HG02970 (cell line): ENCODE data around the gene PHLPP1.

Experiments used
- ATAC-seq: cut with Tn5 transposase; IDR thresholded peaks from one replicate; pipeline ENCODE4 v1.9.1; 2021; ENCODE audit warnings: mild to moderate bottlenecking, moderate library complexity, moderate number of reproducible peaks; ENCODE audit not compliant: unreplicated experiment, low FRiP score

The PHLPP1 gene

DNA sequence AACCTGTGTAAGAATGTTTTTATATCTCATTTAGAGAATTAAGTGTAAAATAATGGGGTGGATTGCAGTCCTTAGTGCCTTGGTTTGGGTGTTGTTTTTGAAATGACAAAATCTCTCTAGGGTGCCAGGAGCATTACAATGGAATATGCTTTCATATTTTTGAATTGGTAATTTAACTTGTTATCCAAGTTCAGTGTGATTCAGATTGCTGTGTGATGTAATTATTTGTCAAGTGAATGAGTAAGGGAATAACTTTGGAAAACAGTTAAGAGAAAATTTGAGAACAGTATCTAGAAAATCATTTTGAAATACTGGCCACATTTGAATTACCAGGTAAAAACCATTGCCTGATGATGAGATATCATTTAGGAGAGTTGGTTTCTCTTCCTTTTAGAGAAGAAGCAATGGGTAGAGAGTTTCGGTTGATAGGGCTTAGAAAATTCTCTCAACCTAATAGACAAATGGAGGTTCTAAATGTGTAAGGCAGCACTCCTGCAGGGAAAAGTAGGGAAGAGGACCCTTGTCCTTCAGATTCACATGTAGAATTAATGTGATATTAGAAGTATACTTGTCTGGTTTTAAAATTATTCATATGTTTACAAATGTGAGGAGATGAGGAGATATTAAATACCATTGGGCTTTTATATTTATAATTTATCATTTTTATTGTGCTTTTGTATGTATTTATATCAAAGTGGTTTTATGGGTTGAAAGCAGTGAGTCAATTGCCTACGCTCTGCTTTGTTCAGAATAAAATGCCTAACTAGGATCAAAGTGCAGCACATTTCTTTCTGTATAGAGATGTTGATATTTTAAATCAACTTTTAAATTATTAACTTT lies 124.8 kb downstream of the PHLPP1 start:
- no peak for ATAC-seq

DNA sequence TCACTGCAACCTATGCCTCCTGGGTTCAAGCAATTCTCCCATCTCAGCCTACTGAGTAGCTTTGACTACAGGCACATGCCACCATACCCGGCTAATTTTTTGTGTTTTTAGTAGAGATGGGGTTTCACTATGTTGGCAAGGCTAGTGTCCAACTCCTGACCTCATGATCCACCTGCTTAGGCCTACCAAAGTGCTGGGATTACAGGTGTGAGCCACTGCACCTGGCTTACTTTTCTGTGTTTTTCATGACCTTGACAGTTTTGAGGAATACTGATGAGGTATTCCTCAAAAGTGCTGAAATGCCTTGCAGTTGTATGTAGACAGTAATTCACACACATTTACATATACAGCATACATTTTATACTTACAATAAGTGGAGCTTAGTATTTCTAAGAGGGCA lies 126.1 kb downstream of the PHLPP1 start:
- no peak for ATAC-seq

GRCh38 chr18:62842898-62843297 lies 127.6 kb downstream of the PHLPP1 start:
- no peak for ATAC-seq

DNA sequence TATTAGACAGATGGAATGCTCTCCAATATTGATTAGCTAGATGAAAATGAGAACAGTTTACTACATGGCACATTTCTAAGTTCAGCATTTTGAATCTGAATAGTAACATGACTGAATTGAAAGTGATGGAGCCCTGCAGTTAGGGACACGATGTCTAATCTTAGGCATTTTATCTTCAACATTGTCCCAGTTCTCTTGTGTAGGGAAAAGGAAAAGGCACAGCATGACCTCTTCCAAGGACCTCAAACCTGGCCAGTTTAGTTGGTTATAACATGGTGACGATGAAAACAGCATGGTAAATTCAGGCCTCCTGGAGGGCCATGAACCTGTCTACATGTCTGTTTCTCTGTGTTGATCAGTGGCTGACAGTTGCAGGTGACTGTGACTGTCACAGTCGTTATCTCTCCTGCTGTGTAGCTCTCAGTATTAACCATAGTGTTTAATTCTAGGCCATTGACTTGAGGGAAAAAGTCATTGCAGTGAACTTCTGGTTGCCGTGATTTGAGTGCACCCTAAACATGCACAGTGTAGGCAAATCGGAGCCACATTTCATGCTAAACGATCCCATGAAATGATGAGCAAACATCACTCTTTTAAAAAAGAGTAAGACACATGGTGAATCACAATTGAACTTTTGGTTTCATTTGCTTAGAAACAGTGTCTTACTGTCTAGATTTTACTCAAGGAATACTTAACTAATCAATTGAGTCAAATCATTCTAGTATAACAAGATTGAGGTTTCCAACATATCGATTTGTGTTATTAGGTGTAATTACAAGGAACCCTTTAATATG lies 129.7 kb downstream of the PHLPP1 start:
- ATAC-seq, result no peak

GRCh38 chr18:62846313-62846712 lies 131.0 kb downstream of the PHLPP1 start:
- no peak for ATAC-seq

- no peak for ATAC-seq
Measured at GRCh38 chr18:62847081-62847480, 131.7 kb downstream of the PHLPP1 start.

GRCh38 chr18:62848946-62849345 lies 133.6 kb downstream of the PHLPP1 start:
- ATAC-seq, result no peak

- no peak for ATAC-seq
Measured at GRCh38 chr18:62850619-62851306, 135.4 kb downstream of the PHLPP1 start.

- no peak for ATAC-seq
Measured at GRCh38 chr18:62852851-62853250, 137.5 kb downstream of the PHLPP1 start.

DNA sequence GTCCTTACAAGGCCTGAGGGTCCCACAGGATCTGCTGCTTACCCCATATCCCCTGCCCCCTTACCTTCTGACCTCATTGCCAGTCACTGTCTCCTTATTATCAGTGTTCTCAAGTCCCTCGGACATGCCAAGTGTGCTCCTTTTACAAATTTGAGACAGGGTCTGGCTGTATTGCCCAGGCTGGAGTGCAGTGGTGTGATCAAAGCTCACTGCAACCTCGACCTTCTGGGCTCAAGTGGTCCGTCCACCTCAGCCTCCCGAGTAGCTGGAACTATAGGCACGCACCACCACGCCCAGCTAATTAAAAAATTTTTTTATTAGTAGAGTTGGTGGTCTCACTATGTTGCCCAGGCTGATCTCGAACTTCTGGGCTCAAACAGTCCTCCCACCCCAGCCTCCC lies 141.0 kb downstream of the PHLPP1 start:
- no peak for ATAC-seq

DNA sequence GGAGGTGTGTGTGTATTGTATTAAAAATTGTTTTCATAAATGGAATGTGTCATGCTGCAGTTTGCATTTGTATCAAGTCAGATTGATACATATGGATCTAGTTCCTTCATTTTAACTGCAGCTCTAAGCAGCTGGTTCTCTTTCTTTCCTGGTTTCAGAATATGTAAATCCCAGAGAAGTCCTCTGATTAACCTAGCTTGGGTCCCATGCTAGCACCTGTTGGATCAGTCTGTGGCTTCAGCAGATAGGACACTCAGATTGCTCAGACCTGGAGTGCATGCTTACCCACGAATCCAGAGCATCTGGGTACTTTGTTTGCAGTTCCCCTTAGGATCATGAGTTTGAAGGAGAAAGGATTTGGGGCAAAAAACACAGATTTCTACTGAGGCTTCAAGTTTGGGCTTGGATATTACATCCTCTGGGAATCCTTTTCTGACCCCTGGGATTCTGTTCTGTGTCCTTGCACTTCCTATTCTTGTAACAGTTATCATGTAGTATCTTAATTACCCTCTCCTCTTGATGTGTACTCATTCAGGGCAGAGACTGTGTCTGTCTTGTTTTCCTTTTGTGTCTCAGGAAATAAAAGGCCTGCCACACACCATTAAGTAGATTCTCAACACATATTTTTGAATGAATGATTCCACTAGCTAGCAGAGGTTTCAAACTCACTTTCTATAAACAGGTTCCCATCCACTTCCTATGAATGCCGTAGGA lies 142.1 kb downstream of the PHLPP1 start:
- no peak for ATAC-seq

GRCh38 chr18:62860062-62860461 lies 144.7 kb downstream of the PHLPP1 start:
- ATAC-seq, result no peak

GRCh38 chr18:62862466-62862865 lies 147.1 kb downstream of the PHLPP1 start:
- ATAC-seq, result no peak

- ATAC-seq, result no peak
Measured at GRCh38 chr18:62863579-62864001, 148.2 kb downstream of the PHLPP1 start.

- ATAC-seq, result no peak
Measured at GRCh38 chr18:62865498-62865897, 150.2 kb downstream of the PHLPP1 start.

DNA sequence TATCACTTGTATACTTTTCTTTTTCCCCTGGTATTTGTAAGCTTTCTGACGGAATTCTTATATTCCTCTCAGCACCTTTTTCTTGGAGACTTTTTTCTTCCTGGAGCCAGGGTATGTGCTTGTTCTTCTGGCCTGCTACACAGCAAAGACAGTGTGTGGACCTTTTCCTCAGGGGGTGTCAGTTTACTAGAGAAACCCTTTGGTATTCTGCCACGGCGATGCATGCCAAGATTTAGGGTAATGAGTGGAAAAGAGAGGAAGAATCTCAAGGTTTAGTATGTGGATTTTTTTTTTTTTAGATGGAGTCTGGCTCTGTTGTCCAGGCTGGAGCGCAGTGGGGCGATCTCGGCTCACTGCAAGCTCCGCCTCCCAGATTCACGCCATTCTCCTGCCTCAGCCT lies 152.2 kb downstream of the PHLPP1 start:
- ATAC-seq, result no peak

- ATAC-seq, result no peak
Measured at GRCh38 chr18:62868645-62869044, 153.3 kb downstream of the PHLPP1 start.

DNA sequence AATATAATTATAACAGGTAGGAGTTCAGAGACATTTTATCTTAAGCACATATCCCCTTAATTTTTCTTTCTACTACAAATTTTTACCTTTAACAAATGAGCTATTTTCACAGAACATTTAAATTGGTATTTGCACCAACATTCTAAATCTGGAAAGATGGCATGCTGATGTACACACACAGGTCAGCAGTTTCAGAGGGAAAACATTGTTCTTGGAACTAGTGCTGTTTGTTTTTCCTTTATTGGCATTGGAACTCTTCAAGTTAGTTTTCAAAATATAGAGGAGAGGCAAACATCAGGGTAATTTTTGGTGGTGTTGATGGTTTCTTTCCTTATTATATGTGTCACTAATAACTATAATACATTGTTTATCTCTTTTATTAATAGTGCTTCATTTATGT lies 155.3 kb downstream of the PHLPP1 start:
- ATAC-seq, result no peak

- no peak for ATAC-seq
Measured at GRCh38 chr18:62875323-62875722, 160.0 kb downstream of the PHLPP1 start.

DNA sequence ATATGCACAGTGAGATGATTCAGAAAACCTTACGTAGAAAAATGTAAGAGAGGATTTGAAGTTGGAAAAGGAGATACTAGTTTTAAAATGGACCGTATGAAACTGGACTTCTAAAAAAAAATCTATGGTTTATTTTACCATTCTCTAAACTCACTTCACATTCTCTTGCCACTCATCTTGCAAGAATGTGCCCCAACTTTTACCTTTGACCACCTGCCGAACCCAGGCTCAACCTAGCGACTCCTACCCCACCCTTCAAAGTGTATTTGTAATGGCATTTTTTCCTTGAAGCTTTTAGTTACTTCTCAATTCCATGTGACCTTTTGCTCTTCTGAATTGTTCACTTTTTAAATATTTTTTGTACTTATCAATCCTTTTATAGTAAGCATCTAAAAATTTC lies 160.8 kb downstream of the PHLPP1 start:
- no peak for ATAC-seq
